K562 (cell line): ENCODE data around the gene LRRC1.
"Not testable (repeated sequence)": the region's sequence is repeated elsewhere in the genome, so short reads cannot be mapped to it uniquely, and the experiment has no call there.

Source experiments
- BHLHE40 ChIP-seq: IDR thresholded peaks from 2 replicates; pipeline ENCODE4 v1.6.1; 2011; ENCODE audit warnings: low read length, improper control_type of control experiment
- CHD2 ChIP-seq: IDR thresholded peaks from 2 replicates; pipeline ENCODE4 v1.6.1; 2011; ENCODE audit warnings: low read depth, low read length
- FOXM1 ChIP-seq, 2 experiments: fragments of 450-650 bp in 1 of 2; sonication (generic) in 1 of 2; formaldehyde crosslinking in 1 of 2; IDR thresholded peaks; 2 replicates each; pipeline versions ENCODE4 v1.6.1 to v1.9.0; 2017 to 2022; ENCODE audit warnings: low read depth in 2 of 2, mild to moderate bottlenecking in 2 of 2, missing genetic modification reagents in 1 of 2, moderate library complexity in 1 of 2
- HNRNPH1 ChIP-seq: fragments of 200-400 bp; formaldehyde crosslinking; optimal IDR thresholded peaks from 2 replicates; pipeline ENCODE3; 2017; ENCODE audit warnings: low read depth, mild to moderate bottlenecking, low read length, moderate library complexity
- KAT7 ChIP-seq: sonication (generic); formaldehyde crosslinking; IDR thresholded peaks from 2 replicates; pipeline ENCODE4 v1.8.0; 2022; ENCODE audit warnings: missing genetic modification reagents, mild to moderate bottlenecking, borderline replicate concordance
- SOX6 ChIP-seq: fragments of 450-650 bp; IDR thresholded peaks from 2 replicates; pipeline ENCODE4 v1.6.1; 2014; ENCODE audit warnings: mild to moderate bottlenecking
- SP2 ChIP-seq: IDR thresholded peaks from 2 replicates; pipeline ENCODE4 v1.6.1; 2011; ENCODE audit warnings: mild to moderate bottlenecking, low read depth, low read length, moderate library complexity; ENCODE audit not compliant: poor library complexity, severe bottlenecking; ENCODE audit errors: extremely low read depth
- SRF ChIP-seq, 2 experiments: fragments of 250-450, 450-650 bp in 1 of 2; sonication (Bioruptor Pico) in 1 of 2; sonication (generic) in 1 of 2; formaldehyde crosslinking; IDR thresholded peaks; 2 replicates each; pipeline versions ENCODE4 v1.5.0 to v1.5.1; 2020 to 2022; ENCODE audit warnings: mild to moderate bottlenecking in 1 of 2, missing genetic modification reagents in 1 of 2
- TF ChIP-seq, protein P1 (sequence below), 3 experiments: IDR thresholded peaks in 2 of 3; conservative IDR thresholded peaks in 1 of 3; 2 replicates each; pipeline ENCODE4 v1.5.1; 2011 to 2012; ENCODE audit warnings: low read length in 3 of 3, mild to moderate bottlenecking in 3 of 3, control low read depth in 2 of 3, improper control_type of control experiment in 1 of 3, inconsistent platforms in 1 of 3, low read depth in 1 of 3, mixed read lengths in 1 of 3, moderate library complexity in 1 of 3; ENCODE audit not compliant: insufficient read depth in 2 of 3

DNA sequence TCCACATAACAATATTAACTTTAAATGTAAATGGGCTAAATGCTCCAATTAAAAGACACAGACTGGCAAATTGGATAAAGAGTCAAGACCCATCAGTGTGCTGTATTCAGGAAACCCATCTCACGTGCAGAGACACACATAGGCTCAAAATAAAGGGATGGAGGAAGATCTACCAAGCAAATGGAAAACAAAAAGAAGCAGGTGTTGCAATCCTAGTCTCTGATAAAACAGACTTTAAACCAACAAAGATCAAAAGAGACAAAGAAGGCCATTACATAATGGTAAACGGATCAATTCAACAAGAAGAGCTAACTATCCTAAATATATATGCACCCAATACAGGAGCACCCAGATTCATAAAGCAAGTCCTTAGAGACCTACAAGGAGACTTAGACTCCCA is 18.7 kb upstream of the LRRC1 start:
- TF ChIP-seq SOX6; BHLHE40; HNRNPH1; SRF (CRISPR knock-in tag; IDR thresholded peaks at IDR 0.05); CHD2; FOXM1 (IDR thresholded peaks at IDR 0.05; ENCODE audit: low read depth); FOXM1 (CRISPR knock-in tag; IDR thresholded peaks at IDR 0.05; ENCODE audit: low read depth); KAT7; SP2: not testable (repeated sequence)
- TF ChIP-seq, protein P1, sequence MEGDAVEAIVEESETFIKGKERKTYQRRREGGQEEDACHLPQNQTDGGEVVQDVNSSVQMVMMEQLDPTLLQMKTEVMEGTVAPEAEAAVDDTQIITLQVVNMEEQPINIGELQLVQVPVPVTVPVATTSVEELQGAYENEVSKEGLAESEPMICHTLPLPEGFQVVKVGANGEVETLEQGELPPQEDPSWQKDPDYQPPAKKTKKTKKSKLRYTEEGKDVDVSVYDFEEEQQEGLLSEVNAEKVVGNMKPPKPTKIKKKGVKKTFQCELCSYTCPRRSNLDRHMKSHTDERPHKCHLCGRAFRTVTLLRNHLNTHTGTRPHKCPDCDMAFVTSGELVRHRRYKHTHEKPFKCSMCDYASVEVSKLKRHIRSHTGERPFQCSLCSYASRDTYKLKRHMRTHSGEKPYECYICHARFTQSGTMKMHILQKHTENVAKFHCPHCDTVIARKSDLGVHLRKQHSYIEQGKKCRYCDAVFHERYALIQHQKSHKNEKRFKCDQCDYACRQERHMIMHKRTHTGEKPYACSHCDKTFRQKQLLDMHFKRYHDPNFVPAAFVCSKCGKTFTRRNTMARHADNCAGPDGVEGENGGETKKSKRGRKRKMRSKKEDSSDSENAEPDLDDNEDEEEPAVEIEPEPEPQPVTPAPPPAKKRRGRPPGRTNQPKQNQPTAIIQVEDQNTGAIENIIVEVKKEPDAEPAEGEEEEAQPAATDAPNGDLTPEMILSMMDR (IDR thresholded peaks at IDR 0.05 in 2 of 3, conservative IDR thresholded peaks at IDR 0.05 in 1 of 3; ENCODE audit: insufficient read depth in 2 of 3, low read depth in 1 of 3, low read length in 3 of 3) = not testable (repeated sequence)
